Body of pancreas (tissue), 4 donors: Measurements from ENCODE around the gene HTT. TPM values are rescaled to one million over a fixed set of nuclear protein-coding genes. Genes with fewer than 3 reads are reported as not detected.
"Not testable (repeated sequence)": the region's sequence is repeated elsewhere in the genome, so short reads cannot be mapped to it uniquely, and the experiment has no call there.

Experiments
- ATAC-seq: fragments of 150-250 bp; one replicate; pipeline ENCODE4 v1.9.1; 2016
- DNase-seq, 4 donors: peaks; one replicate each; pipeline ENCODE4 v3.0.0-alpha.2; 2019
- H3K27ac ChIP-seq, 4 donors: fragments of 200-600 bp; sonication (generic); 1 replicate in 3 of 4; 2 replicates in 1 of 4; pipeline versions ENCODE4 v1.5.1 to v1.6.1; 2016 to 2019; ENCODE audit warnings: mild to moderate bottlenecking in 1 of 4, mixed read lengths in 1 of 4, moderate library complexity in 1 of 4
- H3K27me3 ChIP-seq, 2 donors: fragments of 200-600 bp; sonication (generic); one replicate each; pipeline ENCODE4 v1.6.0; 2016; ENCODE audit warnings: mild to moderate bottlenecking in 1 of 2
- H3K36me3 ChIP-seq, 2 donors: fragments of 200-600 bp; sonication (generic); replicated peaks in 1 of 2; 2 replicates each; pipeline ENCODE4 v1.5.1; 2016; ENCODE audit warnings: low read depth in 2 of 2; ENCODE audit not compliant: insufficient read depth in 1 of 2
- H3K4me1 ChIP-seq: fragments of 200-600 bp; sonication (generic); one replicate; pipeline ENCODE4 v1.6.0; 2016
- H3K4me3 ChIP-seq, 2 donors: fragments of 200-600 bp; sonication (generic); 1 replicate in 1 of 2; 2 replicates in 1 of 2; pipeline ENCODE4 v1.5.1; 2016 to 2019
- H3K9me3 ChIP-seq, 3 donors: fragments of 200-600 bp; sonication (generic); 1 replicate in 2 of 3; 2 replicates in 1 of 3; pipeline ENCODE4 v1.5.1; 2016
- CTCF ChIP-seq, 7 experiments: fragments of 450-650 bp in 4 of 7; fragments of 200-600 bp in 3 of 7; sonication (generic) in 3 of 7; IDR thresholded peaks; one replicate each; pipeline ENCODE4 v1.5.1; 2016 to 2019; ENCODE audit warnings: antibody characterized with exemption in 7 of 7
- POLR2A ChIP-seq, 3 donors: fragments of 450-650 bp; IDR thresholded peaks; one replicate each; pipeline ENCODE4 v1.6.1; 2016; ENCODE audit warnings: antibody characterized with exemption in 3 of 3, mild to moderate bottlenecking in 2 of 3
- WGBS, 2 donors: methylation state at CpG; one replicate each; pipeline ENCODE4 v1.1.5; 2017; 5-methylcytosine and 5-hydroxymethylcytosine counted together
- intact Hi-C: fragments of 100-400 bp; cut with DNase I; formaldehyde crosslinking; loops from one replicate; pipeline ENCODE4 v1.15.1; 2023
- total RNA-seq, 2 donors: library from RNA; depleted of rRNA; stranded (reverse); fragments of >200 nt; gene quantifications; one replicate each; pipeline ENCODE4 v1.1.0, GENCODE V29; 2016

HTT gene
- total RNA-seq, 2 donors from 2014 or later = 40.5 to 115 TPM

GRCh38 chr4:3044870-3045819 lies 29.3 kb upstream of the HTT start:
- no peaks in the 10 kb centered on the region for H3K27me3 ChIP-seq
- H3K9me3 ChIP-seq = no peaks in the 10 kb centered on the region
- DNase-seq (peak in 3 of 4 donors; percentile 26 to 50 (median 28)), ATAC-seq (no peak)
- peaks cover 19% of the 10 kb centered on the region for H3K4me1 ChIP-seq
- no peak overlapping the region for H3K4me3 ChIP-seq
- no peak overlapping the region for H3K27ac ChIP-seq
- 72 to 74% methylated on average over 22 of the region's 22 CpGs for WGBS, 2 donors
- intact Hi-C loops = no loop called here
- no peaks in the 10 kb centered on the region for H3K36me3 ChIP-seq
- TF ChIP-seq CTCF (IDR thresholded peaks at IDR 0.05) = no peak
- no peak for TF ChIP-seq POLR2A (IDR thresholded peaks at IDR 0.05)

- no peak overlapping the region for H3K27ac ChIP-seq
- 56 to 63% methylated on average over 7 of the region's 7 CpGs for WGBS, 2 donors
- peaks cover 19% of the 10 kb centered on the region for H3K4me1 ChIP-seq
- no peak overlapping the region for H3K4me3 ChIP-seq
- H3K36me3 ChIP-seq = no peaks in the 10 kb centered on the region
- TF ChIP-seq CTCF (IDR thresholded peaks at IDR 0.05) (no peak), POLR2A (IDR thresholded peaks at IDR 0.05) (no peak)
- no peak for DNase-seq
- H3K27me3 ChIP-seq = no peaks in the 10 kb centered on the region
- H3K9me3 ChIP-seq = no peaks in the 10 kb centered on the region
- no peak for ATAC-seq
- intact Hi-C loops = no loop called here
Observed at GRCh38 chr4:3046162-3046561, 28.3 kb upstream of the HTT start.

GRCh38 chr4:3046623-3047022 lies 27.9 kb upstream of the HTT start:
- Histone ChIP-seq H3K4me1 (peaks cover 19% of the 10 kb centered on the region), H3K9me3 (no peaks in the 10 kb centered on the region), H3K4me3 (no peak overlapping the region), H3K36me3 (no peaks in the 10 kb centered on the region), H3K27me3 (no peaks in the 10 kb centered on the region), H3K27ac (no peak overlapping the region)
- DNase-seq (no peak), ATAC-seq (no peak)
- TF ChIP-seq POLR2A (IDR thresholded peaks at IDR 0.05) (no peak), CTCF (IDR thresholded peaks at IDR 0.05) (no peak)
- WGBS, 2 donors = 62 to 63% methylated on average over 4 of the region's 4 CpGs
- intact Hi-C loops = no loop called here

GRCh38 chr4:3047464-3048286 lies 26.8 kb upstream of the HTT start:
- H3K4me1 ChIP-seq = peaks cover 12% of the 10 kb centered on the region
- H3K27ac ChIP-seq = no peak overlapping the region
- WGBS, 2 donors = 30 to 41% methylated on average over 18 to 20 of the region's 20 CpGs
- peak overlapping the region in 1 of 2 donors; percentile 13 for H3K4me3 ChIP-seq
- ATAC-seq (peak; percentile 81), DNase-seq (peak; percentile 72 to 84 (median 76))
- no peaks in the 10 kb centered on the region for H3K9me3 ChIP-seq
- H3K27me3 ChIP-seq = no peaks in the 10 kb centered on the region
- intact Hi-C loops = no loop called here
- H3K36me3 ChIP-seq = no peaks in the 10 kb centered on the region
- TF ChIP-seq POLR2A (IDR thresholded peaks at IDR 0.05) (no peak), CTCF (IDR thresholded peaks at IDR 0.05) (peak; percentile 60 to 77 (median 70))

- H3K9me3 ChIP-seq, ATAC-seq, H3K4me1 ChIP-seq, intact Hi-C loops, DNase-seq, H3K4me3 ChIP-seq, H3K27me3 ChIP-seq, H3K36me3 ChIP-seq, H3K27ac ChIP-seq: not testable (repeated sequence)
- WGBS, 2 donors = 79% methylated on average over 8 to 12 of the region's 12 CpGs
Observed at GRCh38 chr4:3051141-3051897, 23.2 kb upstream of the HTT start.
